Activated naive CD4-positive, alpha-beta T cell treated with anti-CD3 and anti-CD28 coated beads for 36 hours (primary cell): Measurements from ENCODE around the gene BPI. TPM values are rescaled to one million over a fixed set of nuclear protein-coding genes. Genes with fewer than 3 reads are reported as not detected.
"Not testable (repeated sequence)": the region's sequence is repeated elsewhere in the genome, so short reads cannot be mapped to it uniquely, and the experiment has no call there.

Source experiments
- CTCF ChIA-PET: fragments of 350-600 bp; sonication (Branson Sonifier 250); formaldehyde crosslinking; loops from one replicate; lab custom pipeline; 2021; ENCODE audit warnings: antibody characterized with exemption; lab: Charles Lee
- DNase-seq: peaks from one replicate; pipeline ENCODE4 v3.0.0-alpha.2; 2020
- H3K27ac Mint-ChIP-seq: one replicate; pipeline ENCODE4 v1.8.0; 2021; ENCODE audit warnings: mild to moderate bottlenecking, mixed read lengths
- H3K27me3 Mint-ChIP-seq: one replicate; pipeline ENCODE4 v1.8.0; 2021; ENCODE audit warnings: low read depth, mixed read lengths
- H3K36me3 Mint-ChIP-seq: one replicate; pipeline ENCODE4 v1.8.0; 2021; ENCODE audit warnings: low read depth, mixed read lengths
- H3K4me1 Mint-ChIP-seq: one replicate; pipeline ENCODE4 v1.8.0; 2021; ENCODE audit warnings: low read depth, mixed read lengths
- H3K4me3 Mint-ChIP-seq: one replicate; pipeline ENCODE4 v1.8.0; 2021; ENCODE audit warnings: mild to moderate bottlenecking, moderate library complexity, mixed read lengths
- H3K9me3 Mint-ChIP-seq: one replicate; pipeline ENCODE4 v1.8.0; 2021; ENCODE audit warnings: mixed read lengths
- intact Hi-C: fragments of 100-400 bp; cut with micrococcal nuclease; formaldehyde crosslinking; loops from one replicate; pipeline ENCODE4 v1.15.1; 2023
- total RNA-seq, 2 experiments: library from RNA; stranded (reverse); gene quantifications; one replicate each; pipeline ENCODE4 v1.2.3, GENCODE V29; 2021

The BPI gene
- total RNA-seq, 2 experiments from 2014 or later = not detected

DNA sequence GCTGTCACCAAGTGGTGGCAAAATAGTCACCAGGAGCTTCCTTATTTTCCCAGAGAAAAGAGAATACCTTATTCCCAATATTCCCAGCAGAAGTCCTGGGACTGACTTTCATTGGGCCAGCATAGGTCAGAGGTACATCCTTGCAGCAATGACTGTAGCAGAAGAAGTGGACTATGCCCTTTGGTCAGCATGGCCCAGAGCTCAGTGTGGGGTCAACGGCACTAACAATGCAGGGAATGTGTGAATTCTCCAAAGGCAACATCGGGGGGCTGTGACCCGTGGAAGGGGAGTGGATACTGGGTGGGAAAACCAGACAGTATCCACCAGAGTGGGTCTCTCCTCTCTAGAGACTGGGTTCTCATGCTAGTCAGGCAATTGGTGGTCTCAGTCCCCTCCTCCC is 26.7 kb downstream of the BPI start:
- Mint-ChIP-seq H3K27ac (no peak overlapping the region), H3K4me1 (no peaks in the 10 kb centered on the region), H3K27me3 (peaks cover 2% of the 10 kb centered on the region), H3K36me3 (no peaks in the 10 kb centered on the region), H3K4me3 (no peak overlapping the region), H3K9me3 (no peaks in the 10 kb centered on the region)
- intact Hi-C loops = no loop called here
- DNase-seq = no peak
- CTCF ChIA-PET = no interaction called here

- Mint-ChIP-seq H3K27me3 (peaks cover 2% of the 10 kb centered on the region), H3K4me1 (no peaks in the 10 kb centered on the region), H3K9me3 (no peaks in the 10 kb centered on the region), H3K4me3 (no peak overlapping the region), H3K36me3 (no peaks in the 10 kb centered on the region), H3K27ac (no peak overlapping the region)
- intact Hi-C loops = no loop called here
- no peak for DNase-seq
- CTCF ChIA-PET = no interaction called here
Measured at GRCh38 chr20:38331245-38331644, 27.3 kb downstream of the BPI start.

DNA sequence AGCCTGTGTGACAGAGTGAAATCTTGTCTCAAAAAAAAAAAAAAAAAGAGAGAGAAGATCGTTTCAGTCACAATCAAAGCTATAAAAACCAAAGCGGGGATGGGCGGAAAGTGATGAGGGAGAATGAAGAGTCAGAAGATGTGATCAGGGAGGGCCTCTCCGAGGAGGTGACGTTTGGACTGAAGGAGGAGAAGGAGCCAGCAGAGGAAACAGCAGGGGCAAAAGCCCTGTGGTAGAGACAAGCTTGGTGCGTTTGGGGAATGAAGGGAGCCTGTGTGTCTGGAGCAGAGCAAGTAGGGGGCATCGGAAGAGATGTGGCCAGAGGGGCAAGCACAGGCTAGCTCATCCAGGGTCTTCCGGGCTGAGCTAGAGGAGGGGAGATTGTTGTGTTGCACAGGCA is 27.9 kb downstream of the BPI start:
- intact Hi-C loops = no loop called here
- Mint-ChIP-seq H3K36me3 (no peaks in the 10 kb centered on the region), H3K4me3 (no peak overlapping the region), H3K4me1 (no peaks in the 10 kb centered on the region), H3K27me3 (peaks cover 2% of the 10 kb centered on the region), H3K27ac (no peak overlapping the region), H3K9me3 (no peaks in the 10 kb centered on the region)
- CTCF ChIA-PET = no interaction called here
- no peak for DNase-seq

GRCh38 chr20:38334016-38334415 is 30.1 kb downstream of the BPI start:
- Mint-ChIP-seq H3K9me3 (peaks cover 8% of the 10 kb centered on the region), H3K27ac (no peak overlapping the region), H3K4me3 (no peak overlapping the region), H3K36me3 (no peaks in the 10 kb centered on the region), H3K27me3 (peaks cover 9% of the 10 kb centered on the region), H3K4me1 (no peaks in the 10 kb centered on the region)
- intact Hi-C loops = no loop called here
- no peak for DNase-seq
- CTCF ChIA-PET = no interaction called here

DNA sequence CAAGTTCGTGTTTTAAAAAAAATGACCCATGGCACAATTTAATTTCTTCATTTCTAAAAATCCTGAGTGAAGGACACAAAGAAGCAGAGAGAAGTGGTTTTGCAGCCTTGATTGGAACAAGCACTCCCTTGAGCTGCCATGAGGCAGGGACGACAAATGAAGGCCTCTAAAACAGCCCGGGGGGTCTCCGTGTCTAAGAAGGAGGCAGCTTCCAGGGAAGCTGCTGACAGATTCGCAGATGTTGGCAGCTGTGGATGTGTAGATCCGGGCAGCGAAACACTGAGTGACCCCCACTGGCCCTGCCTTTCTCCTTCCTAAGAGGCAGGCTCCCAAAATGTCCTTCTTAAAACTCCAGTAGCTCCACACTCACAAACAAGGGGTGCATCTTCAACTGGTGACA is 32.8 kb downstream of the BPI start:
- Mint-ChIP-seq H3K4me1 (no peaks in the 10 kb centered on the region), H3K27ac (no peak overlapping the region)
- CTCF ChIA-PET = interaction anchor here (0.8 to 1.1 kb wide), 2 partner anchors 15 to 22 kb away, joined by 3 read pairs; no protein-coding TSS in a partner anchor

GRCh38 chr20:38337561-38338140 is 33.7 kb downstream of the BPI start:
- no peaks in the 10 kb centered on the region for H3K36me3 Mint-ChIP-seq
- H3K4me1 Mint-ChIP-seq = no peaks in the 10 kb centered on the region
- CTCF ChIA-PET = no interaction called here
- peaks cover 9% of the 10 kb centered on the region for H3K27me3 Mint-ChIP-seq
- no peak overlapping the region for H3K4me3 Mint-ChIP-seq
- intact Hi-C loops = no loop called here
- peaks cover 8% of the 10 kb centered on the region for H3K9me3 Mint-ChIP-seq
- no peak overlapping the region for H3K27ac Mint-ChIP-seq
- DNase-seq = peak; percentile 45

More for the DNA sequence above, 32.8 kb downstream of the BPI start:
- no peak overlapping the region for H3K4me3 Mint-ChIP-seq
- intact Hi-C loops = no loop called here
- H3K27me3 Mint-ChIP-seq = peaks cover 9% of the 10 kb centered on the region
- no peaks in the 10 kb centered on the region for H3K36me3 Mint-ChIP-seq
- no peak for DNase-seq
- H3K9me3 Mint-ChIP-seq = peaks cover 8% of the 10 kb centered on the region

GRCh38 chr20:38338849-38339520 is 35.0 kb downstream of the BPI start:
- Mint-ChIP-seq H3K9me3 (peaks cover 8% of the 10 kb centered on the region), H3K27me3 (peaks cover 9% of the 10 kb centered on the region), H3K4me1 (no peaks in the 10 kb centered on the region), H3K4me3 (no peak overlapping the region), H3K36me3 (no peaks in the 10 kb centered on the region), H3K27ac (no peak overlapping the region)
- DNase-seq = no peak
- intact Hi-C loops = no loop called here
- CTCF ChIA-PET = no interaction called here

GRCh38 chr20:38339521-38339896 is 35.6 kb downstream of the BPI start:
- H3K9me3 Mint-ChIP-seq, H3K36me3 Mint-ChIP-seq, DNase-seq, H3K27me3 Mint-ChIP-seq, intact Hi-C loops, H3K27ac Mint-ChIP-seq, H3K4me1 Mint-ChIP-seq, H3K4me3 Mint-ChIP-seq, CTCF ChIA-PET: not testable (repeated sequence)

DNA sequence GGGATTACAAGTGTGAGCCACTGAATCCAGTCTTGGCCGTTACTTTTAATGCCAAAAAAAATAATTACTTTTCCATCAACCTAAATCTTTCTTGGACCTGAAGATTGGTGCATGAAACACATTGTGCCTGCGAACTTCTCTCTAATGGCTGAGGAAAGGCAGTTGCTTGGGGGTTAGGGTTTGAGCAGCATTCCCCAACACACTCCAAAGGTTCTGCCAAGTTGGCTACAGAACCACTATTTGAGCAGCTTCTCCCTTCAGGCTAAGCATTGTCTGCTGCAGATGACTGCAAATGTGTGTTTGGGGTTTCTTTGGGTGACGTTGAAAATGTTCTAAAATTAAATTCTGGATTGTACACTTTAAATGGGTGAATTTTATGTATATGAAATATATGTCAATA is 36.0 kb downstream of the BPI start:
- Mint-ChIP-seq H3K27ac (no peak overlapping the region), H3K4me3 (no peak overlapping the region), H3K36me3 (no peaks in the 10 kb centered on the region), H3K9me3 (peaks cover 8% of the 10 kb centered on the region), H3K4me1 (no peaks in the 10 kb centered on the region), H3K27me3 (peaks cover 9% of the 10 kb centered on the region)
- DNase-seq = no peak
- intact Hi-C loops = no loop called here
- CTCF ChIA-PET = interaction anchor here (0.9 kb wide), 1 partner anchor 49 kb away, joined by 4 read pairs; no protein-coding TSS in a partner anchor

- DNase-seq = no peak
- H3K27me3 Mint-ChIP-seq = peaks cover 9% of the 10 kb centered on the region
- H3K36me3 Mint-ChIP-seq = no peaks in the 10 kb centered on the region
- CTCF ChIA-PET = interaction anchor here (0.9 kb wide), 2 partner anchors 16 to 48 kb away, joined by 3 to 4 read pairs; no protein-coding TSS in a partner anchor
- no peaks in the 10 kb centered on the region for H3K4me1 Mint-ChIP-seq
- intact Hi-C loops = no loop called here
- H3K9me3 Mint-ChIP-seq = peaks cover 8% of the 10 kb centered on the region
- no peak overlapping the region for H3K27ac Mint-ChIP-seq
- H3K4me3 Mint-ChIP-seq = no peak overlapping the region
Measured at GRCh38 chr20:38340693-38341092, 36.7 kb downstream of the BPI start.

DNA sequence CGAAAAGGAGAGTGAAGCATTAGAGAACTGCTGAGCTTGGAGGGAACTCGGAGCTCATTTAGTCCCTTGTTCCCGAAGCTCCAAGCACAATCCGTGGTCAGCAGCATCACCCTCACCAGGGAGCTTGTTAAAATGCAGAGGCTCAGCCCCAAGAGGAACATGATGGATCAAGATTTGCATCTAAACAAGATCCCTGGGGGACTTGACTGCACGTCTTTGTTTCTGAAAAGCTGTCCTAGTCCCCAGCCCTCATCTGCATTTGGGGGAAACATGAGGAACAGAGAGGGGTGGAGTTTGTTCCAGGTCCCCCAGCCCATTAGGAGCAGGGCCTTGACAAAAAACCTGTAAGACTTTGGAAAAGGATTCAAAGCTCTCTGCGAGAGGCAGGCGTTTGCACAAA is 38.3 kb downstream of the BPI start:
- Mint-ChIP-seq H3K9me3 (peaks cover 8% of the 10 kb centered on the region), H3K27ac (no peak overlapping the region), H3K4me3 (no peak overlapping the region), H3K36me3 (no peaks in the 10 kb centered on the region), H3K4me1 (no peaks in the 10 kb centered on the region), H3K27me3 (peaks cover 9% of the 10 kb centered on the region)
- intact Hi-C loops = no loop called here
- CTCF ChIA-PET = interaction anchor here (0.6 kb wide), 2 partner anchors 153 to 196 kb away, joined by 5 to 7 read pairs; no protein-coding TSS in a partner anchor
- no peak for DNase-seq

DNA sequence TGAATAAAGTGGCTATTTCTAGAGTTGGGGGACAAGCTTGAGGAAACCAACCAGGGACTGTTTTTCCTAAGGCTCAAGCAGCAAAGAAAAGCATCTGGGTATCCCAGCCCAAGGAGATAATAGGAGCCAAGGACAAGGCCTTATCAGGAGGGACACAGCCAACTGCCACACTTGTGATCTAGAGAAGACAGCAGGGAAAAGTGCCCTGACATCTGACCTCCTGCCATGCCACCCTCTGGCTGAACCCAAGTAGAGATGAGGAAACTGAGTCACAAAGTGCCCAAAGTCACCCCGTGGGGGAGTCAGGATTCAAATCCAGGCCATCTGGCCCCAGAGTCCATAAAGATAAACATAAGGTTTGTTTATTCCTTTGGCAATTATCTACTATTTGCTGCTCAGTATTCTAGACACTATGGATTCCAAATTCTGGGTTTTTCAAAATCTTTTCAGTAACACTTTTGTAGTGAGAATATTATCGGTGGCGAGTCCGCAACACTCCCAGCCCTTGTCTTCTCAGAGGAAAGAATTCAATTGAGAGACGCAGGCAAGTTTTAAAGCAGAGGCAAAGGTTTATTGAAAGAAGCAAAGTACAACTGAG is 38.9 kb downstream of the BPI start:
- peaks cover 5% of the 10 kb centered on the region for H3K9me3 Mint-ChIP-seq
- no peaks in the 10 kb centered on the region for H3K4me1 Mint-ChIP-seq
- no peaks in the 10 kb centered on the region for H3K36me3 Mint-ChIP-seq
- no peak overlapping the region for H3K4me3 Mint-ChIP-seq
- intact Hi-C loops = no loop called here
- peaks cover 7% of the 10 kb centered on the region for H3K27me3 Mint-ChIP-seq
- no peak overlapping the region for H3K27ac Mint-ChIP-seq
- CTCF ChIA-PET = no interaction called here
- no peak for DNase-seq
